ENCODE data around the gene LRMDA.

Gene LRMDA

GRCh38 chr10:76285012-76285411, 853.6 kb downstream of the LRMDA start:
- H3K4me1 ChIP-seq (ENCODE audit: control insufficient read depth, low read depth, low read length), result no peaks in the 10 kb centered on the region
- no peak overlapping the region for H2BK15ac ChIP-seq (replicated peaks; ENCODE audit: low read depth)
- DNase-seq, result no peak
- no peak overlapping the region for H3K4me3 ChIP-seq (ENCODE audit: low read length)
- no peaks in the 10 kb centered on the region for H3K79me1 ChIP-seq (ENCODE audit: low read length)
- H3K18ac ChIP-seq (ENCODE audit: low read length), result no peak overlapping the region
- no peak overlapping the region for H3K56ac ChIP-seq (ENCODE audit: low read length)
- no peak overlapping the region for H2BK120ac ChIP-seq (ENCODE audit: low read depth, low read length)
- no peak overlapping the region for H3K23ac ChIP-seq (ENCODE audit: low read length)
- no peaks in the 10 kb centered on the region for H3K27me3 ChIP-seq (ENCODE audit: insufficient read depth, low read length, poor library complexity)
- H2AK5ac ChIP-seq (ENCODE audit: low read length), result no peak overlapping the region
- no peak overlapping the region for H3K4me2 ChIP-seq (ENCODE audit: low read length)
- no peak overlapping the region for H4K8ac ChIP-seq (ENCODE audit: low read depth, low read length)
- H3K79me2 ChIP-seq (ENCODE audit: control insufficient read depth, insufficient read depth, low read length), result no peaks in the 10 kb centered on the region
- H4K5ac ChIP-seq (ENCODE audit: low read length), result no peak overlapping the region
- no peak overlapping the region for H3K27ac ChIP-seq (ENCODE audit: low read depth, low read length)
- no peak overlapping the region for H2BK5ac ChIP-seq (ENCODE audit: low read length)
- H3K9ac ChIP-seq (ENCODE audit: low read length), result no peak overlapping the region
- H3K36me3 ChIP-seq (ENCODE audit: control insufficient read depth, insufficient read depth, low read length), result no peaks in the 10 kb centered on the region
- H3K4ac ChIP-seq (ENCODE audit: low read depth, low read length), result no peak overlapping the region
- no CpG with 5 or more reads among the region's 1 CpG for WGBS (ENCODE audit: extremely low coverage, insufficient coverage, low lambda C conversion rate)

GRCh38 chr10:76285515-76285914, 854.1 kb downstream of the LRMDA start:
- Histone ChIP-seq H3K36me3 (ENCODE audit: control insufficient read depth, insufficient read depth, low read length) (no peaks in the 10 kb centered on the region), H3K79me1 (ENCODE audit: low read length) (no peaks in the 10 kb centered on the region), H2BK15ac (replicated peaks; ENCODE audit: low read depth) (no peak overlapping the region), H2AK5ac (ENCODE audit: low read length) (no peak overlapping the region), H2BK5ac (ENCODE audit: low read length) (no peak overlapping the region), H3K4me2 (ENCODE audit: low read length) (no peak overlapping the region), H3K27ac (ENCODE audit: low read depth, low read length) (no peak overlapping the region), H4K5ac (ENCODE audit: low read length) (no peak overlapping the region), H3K18ac (ENCODE audit: low read length) (no peak overlapping the region), H3K79me2 (ENCODE audit: control insufficient read depth, insufficient read depth, low read length) (no peaks in the 10 kb centered on the region), H3K23ac (ENCODE audit: low read length) (no peak overlapping the region), H3K27me3 (ENCODE audit: insufficient read depth, low read length, poor library complexity) (no peaks in the 10 kb centered on the region), H4K8ac (ENCODE audit: low read depth, low read length) (no peak overlapping the region), H3K4ac (ENCODE audit: low read depth, low read length) (no peak overlapping the region), H2BK120ac (ENCODE audit: low read depth, low read length) (no peak overlapping the region), H3K56ac (ENCODE audit: low read length) (no peak overlapping the region), H3K4me1 (ENCODE audit: control insufficient read depth, low read depth, low read length) (no peaks in the 10 kb centered on the region), H3K4me3 (ENCODE audit: low read length) (no peak overlapping the region), H3K9ac (ENCODE audit: low read length) (no peak overlapping the region)
- WGBS (ENCODE audit: extremely low coverage, insufficient coverage, low lambda C conversion rate), result no CpG with 5 or more reads among the region's 2 CpGs
- no peak for DNase-seq

- Histone ChIP-seq H4K8ac (ENCODE audit: low read depth, low read length) (no peak overlapping the region), H3K4ac (ENCODE audit: low read depth, low read length) (no peak overlapping the region), H3K27me3 (ENCODE audit: insufficient read depth, low read length, poor library complexity) (no peaks in the 10 kb centered on the region), H3K27ac (ENCODE audit: low read depth, low read length) (no peak overlapping the region), H3K36me3 (ENCODE audit: control insufficient read depth, insufficient read depth, low read length) (no peaks in the 10 kb centered on the region), H2AK5ac (ENCODE audit: low read length) (no peak overlapping the region), H3K79me1 (ENCODE audit: low read length) (no peaks in the 10 kb centered on the region), H3K18ac (ENCODE audit: low read length) (no peak overlapping the region), H3K4me2 (ENCODE audit: low read length) (no peak overlapping the region), H3K79me2 (ENCODE audit: control insufficient read depth, insufficient read depth, low read length) (no peaks in the 10 kb centered on the region), H3K23ac (ENCODE audit: low read length) (no peak overlapping the region), H3K9ac (ENCODE audit: low read length) (no peak overlapping the region), H4K5ac (ENCODE audit: low read length) (no peak overlapping the region), H2BK120ac (ENCODE audit: low read depth, low read length) (no peak overlapping the region), H3K4me3 (ENCODE audit: low read length) (no peak overlapping the region), H3K56ac (ENCODE audit: low read length) (no peak overlapping the region), H2BK5ac (ENCODE audit: low read length) (no peak overlapping the region), H3K4me1 (ENCODE audit: control insufficient read depth, low read depth, low read length) (no peaks in the 10 kb centered on the region), H2BK15ac (replicated peaks; ENCODE audit: low read depth) (no peak overlapping the region)
- no CpG with 5 or more reads among the region's 1 CpG for WGBS (ENCODE audit: extremely low coverage, insufficient coverage, low lambda C conversion rate)
- no peak for DNase-seq
These were observed 855.1 kb downstream of the LRMDA start for GRCh38 chr10:76286536-76286935.

GRCh38 chr10:76287856-76288255, 856.4 kb downstream of the LRMDA start:
- no peak for DNase-seq
- H3K4me2 ChIP-seq (ENCODE audit: low read length), result no peak overlapping the region
- H3K4ac ChIP-seq (ENCODE audit: low read depth, low read length), result no peak overlapping the region
- H3K9ac ChIP-seq (ENCODE audit: low read length), result no peak overlapping the region
- no peak overlapping the region for H4K8ac ChIP-seq (ENCODE audit: low read depth, low read length)
- no peaks in the 10 kb centered on the region for H3K79me2 ChIP-seq (ENCODE audit: control insufficient read depth, insufficient read depth, low read length)
- no peak overlapping the region for H3K27ac ChIP-seq (ENCODE audit: low read depth, low read length)
- no peak overlapping the region for H3K56ac ChIP-seq (ENCODE audit: low read length)
- H3K4me1 ChIP-seq (ENCODE audit: control insufficient read depth, low read depth, low read length), result no peaks in the 10 kb centered on the region
- no peak overlapping the region for H3K4me3 ChIP-seq (ENCODE audit: low read length)
- H3K23ac ChIP-seq (ENCODE audit: low read length), result no peak overlapping the region
- no peak overlapping the region for H2BK120ac ChIP-seq (ENCODE audit: low read depth, low read length)
- WGBS (ENCODE audit: extremely low coverage, insufficient coverage, low lambda C conversion rate), result no CpG with 5 or more reads among the region's 3 CpGs
- H3K79me1 ChIP-seq (ENCODE audit: low read length), result no peaks in the 10 kb centered on the region
- no peaks in the 10 kb centered on the region for H3K27me3 ChIP-seq (ENCODE audit: insufficient read depth, low read length, poor library complexity)
- H4K5ac ChIP-seq (ENCODE audit: low read length), result no peak overlapping the region
- no peak overlapping the region for H2BK5ac ChIP-seq (ENCODE audit: low read length)
- H2AK5ac ChIP-seq (ENCODE audit: low read length), result no peak overlapping the region
- H2BK15ac ChIP-seq (replicated peaks; ENCODE audit: low read depth), result no peak overlapping the region
- H3K36me3 ChIP-seq (ENCODE audit: control insufficient read depth, insufficient read depth, low read length), result no peaks in the 10 kb centered on the region
- no peak overlapping the region for H3K18ac ChIP-seq (ENCODE audit: low read length)

- no peak for DNase-seq
- Histone ChIP-seq H3K4ac (ENCODE audit: low read depth, low read length) (no peak overlapping the region), H2BK5ac (ENCODE audit: low read length) (no peak overlapping the region), H3K27me3 (ENCODE audit: insufficient read depth, low read length, poor library complexity) (no peaks in the 10 kb centered on the region), H3K27ac (ENCODE audit: low read depth, low read length) (no peak overlapping the region), H3K56ac (ENCODE audit: low read length) (no peak overlapping the region), H2AK5ac (ENCODE audit: low read length) (no peak overlapping the region), H3K79me1 (ENCODE audit: low read length) (no peaks in the 10 kb centered on the region), H3K18ac (ENCODE audit: low read length) (no peak overlapping the region), H3K4me2 (ENCODE audit: low read length) (no peak overlapping the region), H3K23ac (ENCODE audit: low read length) (no peak overlapping the region), H2BK120ac (ENCODE audit: low read depth, low read length) (no peak overlapping the region), H4K8ac (ENCODE audit: low read depth, low read length) (no peak overlapping the region), H3K9ac (ENCODE audit: low read length) (no peak overlapping the region), H3K4me3 (ENCODE audit: low read length) (no peak overlapping the region), H3K4me1 (ENCODE audit: control insufficient read depth, low read depth, low read length) (no peaks in the 10 kb centered on the region), H3K79me2 (ENCODE audit: control insufficient read depth, insufficient read depth, low read length) (no peaks in the 10 kb centered on the region), H2BK15ac (replicated peaks; ENCODE audit: low read depth) (no peak overlapping the region), H4K5ac (ENCODE audit: low read length) (no peak overlapping the region), H3K36me3 (ENCODE audit: control insufficient read depth, insufficient read depth, low read length) (no peaks in the 10 kb centered on the region)
These were observed 859.8 kb downstream of the LRMDA start for GRCh38 chr10:76291175-76291574.

- no peak overlapping the region for H3K23ac ChIP-seq (ENCODE audit: low read length)
- WGBS (ENCODE audit: extremely low coverage, insufficient coverage, low lambda C conversion rate), result no CpG with 5 or more reads among the region's 4 CpGs
These were observed 860.5 kb downstream of the LRMDA start for GRCh38 chr10:76291885-76292284.

More at GRCh38 chr10:76291885-76292284, 860.5 kb downstream of the LRMDA start:
- Histone ChIP-seq H3K9ac (ENCODE audit: low read length) (no peak overlapping the region), H2BK15ac (replicated peaks; ENCODE audit: low read depth) (no peak overlapping the region), H3K4me3 (ENCODE audit: low read length) (no peak overlapping the region), H3K79me2 (ENCODE audit: control insufficient read depth, insufficient read depth, low read length) (no peaks in the 10 kb centered on the region), H3K27ac (ENCODE audit: low read depth, low read length) (no peak overlapping the region), H4K8ac (ENCODE audit: low read depth, low read length) (no peak overlapping the region), H2AK5ac (ENCODE audit: low read length) (no peak overlapping the region), H3K36me3 (ENCODE audit: control insufficient read depth, insufficient read depth, low read length) (no peaks in the 10 kb centered on the region), H2BK5ac (ENCODE audit: low read length) (no peak overlapping the region), H2BK120ac (ENCODE audit: low read depth, low read length) (no peak overlapping the region), H4K5ac (ENCODE audit: low read length) (no peak overlapping the region), H3K56ac (ENCODE audit: low read length) (no peak overlapping the region), H3K18ac (ENCODE audit: low read length) (no peak overlapping the region), H3K79me1 (ENCODE audit: low read length) (no peaks in the 10 kb centered on the region), H3K4me2 (ENCODE audit: low read length) (no peak overlapping the region), H3K4ac (ENCODE audit: low read depth, low read length) (no peak overlapping the region), H3K4me1 (ENCODE audit: control insufficient read depth, low read depth, low read length) (no peaks in the 10 kb centered on the region), H3K27me3 (ENCODE audit: insufficient read depth, low read length, poor library complexity) (no peaks in the 10 kb centered on the region)
- no peak for DNase-seq
